TTC549 (cell line): Measurements from ENCODE around the gene KATNB1.
"Not testable (repeated sequence)": the region's sequence is repeated elsewhere in the genome, so short reads cannot be mapped to it uniquely, and the experiment has no call there.

ENCODE experiments used
- FAIRE-seq: peaks from 2 replicates; lab custom pipeline; 2012; peaks lifted over from hg19 to GRCh38; lab: Jason Lieb, UNC

KATNB1 gene

GRCh38 chr16:57725976-57726375 lies 9.6 kb upstream of the KATNB1 start:
- no peak for FAIRE-seq

GRCh38 chr16:57726433-57726947 lies 9.1 kb upstream of the KATNB1 start:
- no peak for FAIRE-seq

- FAIRE-seq, result no peak
Measured at GRCh38 chr16:57727610-57728009, 8.0 kb upstream of the KATNB1 start.

DNA sequence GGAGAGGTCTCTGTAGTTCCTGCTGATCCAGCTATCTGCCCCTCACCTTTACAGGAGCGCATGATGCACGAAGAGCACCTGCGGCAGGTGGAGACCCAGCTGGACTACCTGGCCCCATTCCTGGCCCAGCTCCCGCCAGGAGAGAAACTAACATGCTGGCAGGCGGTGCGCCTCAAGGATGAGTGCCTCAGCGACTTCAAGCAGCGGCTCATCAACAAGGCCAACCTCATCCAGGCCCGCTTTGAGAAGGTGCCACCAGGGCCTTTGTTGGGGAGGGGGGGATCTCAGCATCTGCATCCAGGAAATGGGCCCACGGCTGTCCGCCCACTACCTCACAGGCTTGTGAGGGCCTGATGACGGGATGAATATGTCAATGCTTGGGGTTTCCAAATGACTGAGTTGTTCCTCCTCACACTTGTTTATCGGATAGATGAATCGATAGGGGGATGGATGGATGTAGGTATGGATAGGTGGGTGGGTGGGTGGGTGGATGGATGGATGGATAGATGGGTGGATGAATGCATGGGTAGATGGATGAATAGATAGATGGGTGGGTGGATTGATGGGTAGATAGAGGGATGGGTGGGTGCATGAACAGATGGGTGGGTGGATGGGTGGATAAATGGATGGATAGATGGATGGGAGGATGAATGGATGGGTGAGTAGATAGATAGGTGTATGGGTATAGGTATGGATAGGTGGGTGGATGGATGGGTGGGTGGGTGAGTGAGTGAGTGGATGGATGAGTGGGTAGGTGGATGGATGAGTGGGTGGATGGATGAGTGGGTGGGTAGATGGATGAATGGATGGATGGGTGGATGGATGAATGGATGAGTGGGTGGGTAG lies 7.0 kb upstream of the KATNB1 start:
- FAIRE-seq, result no peak

DNA sequence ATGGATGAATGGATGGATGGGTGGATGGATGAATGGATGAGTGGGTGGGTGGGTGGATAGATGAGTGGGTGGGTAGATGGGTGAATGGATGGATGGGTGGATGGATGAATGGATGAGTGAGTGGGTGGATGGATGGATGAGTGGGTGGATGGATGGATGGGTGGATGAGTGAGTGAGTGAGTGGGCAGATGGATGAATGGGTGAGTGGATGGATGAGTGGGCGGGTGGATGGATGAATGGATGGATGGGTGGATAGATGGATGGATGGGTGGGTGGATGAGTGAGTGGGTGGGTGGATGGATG lies 6.4 kb upstream of the KATNB1 start:
- FAIRE-seq, result no peak

DNA sequence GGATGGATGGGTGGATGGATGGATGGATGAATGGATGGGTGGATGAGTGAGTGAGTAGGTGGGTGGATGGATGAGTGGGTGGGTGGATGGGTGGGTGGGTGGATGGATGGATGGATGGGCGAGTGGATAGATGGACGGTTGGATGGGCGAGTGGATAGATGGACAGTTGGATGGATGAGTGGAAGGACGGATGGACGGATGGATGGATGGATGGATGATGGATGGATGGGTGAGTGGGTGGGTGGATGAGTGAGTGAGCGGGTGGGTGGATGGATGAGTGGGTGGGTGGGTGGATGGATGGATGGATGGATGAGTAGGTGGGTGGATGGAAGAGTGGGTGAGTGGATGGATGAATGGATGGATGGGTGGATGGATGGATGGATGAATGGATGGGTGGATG lies 5.7 kb upstream of the KATNB1 start:
- FAIRE-seq, result not testable (repeated sequence)

- FAIRE-seq, result no peak
Measured at GRCh38 chr16:57730771-57731730, 4.5 kb upstream of the KATNB1 start.

DNA sequence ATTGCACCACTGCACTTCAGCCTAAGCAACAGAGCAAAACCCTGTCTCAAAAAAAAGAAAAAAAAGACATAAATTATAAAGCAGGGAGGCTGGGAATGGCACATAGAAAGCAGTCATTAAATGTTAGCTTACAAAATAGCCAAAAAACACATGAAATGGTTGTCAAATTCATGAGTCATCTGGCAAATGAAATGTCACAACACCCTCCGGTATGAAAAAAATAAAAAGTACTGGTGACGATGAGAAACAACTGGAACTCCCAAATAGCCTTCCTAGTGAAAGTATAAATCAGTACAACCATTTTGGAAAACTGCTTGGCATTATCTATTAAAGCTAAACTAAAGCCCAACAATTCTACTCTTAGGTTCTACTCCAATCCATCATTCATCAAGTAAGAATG lies 3.5 kb upstream of the KATNB1 start:
- no peak for FAIRE-seq

DNA sequence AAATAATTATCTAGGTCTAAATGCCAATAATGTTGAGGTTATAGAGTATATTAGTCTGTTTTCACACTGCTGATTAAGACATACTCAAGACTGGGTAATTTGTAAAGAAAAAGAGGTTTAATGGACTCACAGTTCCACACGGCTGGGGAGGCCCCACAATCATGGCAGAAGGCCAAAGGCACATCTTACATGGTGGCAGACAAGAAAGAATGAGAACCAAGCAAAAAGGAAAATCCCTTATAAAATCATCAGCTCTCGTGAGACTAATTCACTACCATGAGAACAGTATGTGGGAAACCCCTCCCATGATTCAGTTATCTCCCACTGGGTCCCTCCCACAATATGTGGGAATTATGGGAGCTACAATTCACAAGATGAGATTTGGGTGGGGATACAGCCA lies 2.9 kb upstream of the KATNB1 start:
- FAIRE-seq, result no peak

- FAIRE-seq, result no peak
Measured at GRCh38 chr16:57734308-57734924, 1.2 kb upstream of the KATNB1 start.

DNA sequence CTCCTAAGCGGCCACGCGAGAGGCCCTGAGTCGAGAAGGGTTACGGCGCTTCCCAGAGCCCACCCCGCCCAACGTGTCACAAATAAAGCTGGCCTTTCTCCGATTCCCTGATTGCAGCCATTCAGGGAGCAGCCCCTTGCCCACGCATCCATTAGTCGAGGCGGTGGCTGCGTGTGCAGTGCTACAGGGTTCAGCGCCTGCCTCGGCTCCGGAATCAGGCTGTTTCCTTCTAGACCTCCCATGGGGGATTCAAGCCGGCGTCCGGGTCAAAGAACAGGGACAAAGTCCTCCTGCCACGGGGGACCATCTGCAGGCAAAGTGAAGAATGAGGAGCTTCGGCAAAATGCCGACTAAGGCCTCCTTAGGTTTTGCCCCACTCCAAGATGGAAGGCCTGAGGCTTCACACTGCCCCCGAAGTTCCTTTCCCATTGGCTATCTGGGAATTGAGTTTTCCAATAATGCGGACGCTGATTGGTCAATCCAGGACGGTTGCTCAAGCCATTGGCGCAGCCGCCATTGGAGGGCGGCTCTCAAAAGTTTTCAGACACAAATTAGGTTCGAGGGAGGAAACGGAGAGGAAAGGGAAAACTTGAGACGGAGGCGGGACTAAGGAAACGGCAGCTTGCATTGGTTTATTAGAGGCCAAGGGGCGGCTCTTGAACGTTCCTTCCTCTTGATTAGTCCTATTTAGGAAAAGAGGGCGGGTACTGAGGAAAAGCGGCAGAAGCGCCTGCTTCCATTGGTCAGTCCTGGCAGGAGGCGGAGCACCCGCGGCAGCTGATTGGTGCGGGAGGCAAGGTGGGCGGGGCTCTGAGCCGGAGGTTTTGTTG lies 430 bp upstream of the KATNB1 start:
- FAIRE-seq, result peak; percentile 99

DNA sequence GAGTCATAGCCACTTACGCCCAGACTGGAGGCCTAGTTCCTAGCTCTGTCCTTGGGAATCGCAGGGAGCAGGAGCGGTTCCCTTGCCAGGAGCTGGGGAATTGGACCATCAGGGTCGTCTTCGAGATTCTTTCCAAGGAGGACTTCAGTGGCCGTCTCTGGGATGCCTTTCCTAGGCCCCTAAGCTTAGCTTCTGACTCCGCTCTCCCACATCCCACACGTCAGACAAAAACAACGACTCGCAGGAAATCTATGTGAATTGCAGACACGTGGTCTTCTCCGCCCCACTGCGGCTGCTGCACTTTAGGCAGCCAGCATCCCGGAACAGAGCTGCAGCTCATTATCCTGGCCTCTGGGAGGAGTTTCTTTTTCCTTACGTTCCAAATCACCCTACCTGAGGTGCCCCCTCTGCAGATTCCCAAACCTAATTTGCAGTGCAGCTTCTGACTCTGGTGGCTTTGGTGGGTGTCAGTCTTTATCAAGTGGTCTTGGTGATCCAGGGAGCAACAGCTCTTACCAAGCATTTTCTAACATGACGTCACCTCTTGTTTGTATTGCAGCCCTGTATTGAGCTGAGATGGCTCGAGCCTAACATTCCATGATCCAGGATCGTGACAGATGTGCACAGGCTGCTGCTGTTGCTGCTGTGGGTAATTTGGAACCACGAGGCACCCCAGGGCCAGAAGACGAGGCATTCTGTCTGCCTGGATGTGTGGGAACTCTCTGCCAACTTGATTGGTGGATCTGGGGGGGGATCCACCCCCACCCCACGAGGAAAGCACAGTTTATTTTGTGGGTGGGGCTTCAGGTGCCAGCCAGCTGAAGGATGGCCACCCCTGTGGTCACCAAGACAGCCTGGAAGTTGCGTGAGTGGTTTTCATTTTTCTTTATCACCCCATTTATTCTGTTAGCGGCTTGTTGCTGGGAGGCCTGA lies 1.1 kb downstream of the KATNB1 start:
- FAIRE-seq, result no peak

DNA sequence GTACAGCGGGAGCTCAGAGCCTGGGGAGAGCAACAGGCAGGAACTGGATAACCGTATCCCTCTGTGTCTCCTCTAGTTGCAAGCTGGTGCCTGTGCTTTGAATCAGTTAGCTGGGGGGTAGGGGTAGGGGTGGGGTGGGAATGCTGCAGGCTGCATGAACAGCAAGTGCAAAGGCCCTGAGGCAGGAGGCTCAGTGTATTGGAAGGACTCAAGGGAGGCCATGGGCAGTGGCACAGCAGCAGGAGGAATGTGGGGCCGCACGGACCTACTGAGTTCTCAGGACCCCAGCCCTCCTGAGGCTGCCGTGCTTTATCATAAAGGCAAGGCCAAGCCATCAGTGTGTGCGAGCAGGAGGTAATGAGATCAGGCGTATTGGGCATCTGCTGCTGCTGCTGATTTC lies 3.3 kb downstream of the KATNB1 start:
- FAIRE-seq, result no peak

GRCh38 chr16:57739756-57740422 lies 4.3 kb downstream of the KATNB1 start:
- FAIRE-seq, result no peak

- no peak for FAIRE-seq
Measured at GRCh38 chr16:57740423-57741071, 5.0 kb downstream of the KATNB1 start.

GRCh38 chr16:57741660-57742191 lies 6.2 kb downstream of the KATNB1 start:
- no peak for FAIRE-seq

- FAIRE-seq, result no peak
Measured at GRCh38 chr16:57742543-57742942, 7.0 kb downstream of the KATNB1 start.

- no peak for FAIRE-seq
Measured at GRCh38 chr16:57743458-57743857, 7.9 kb downstream of the KATNB1 start.

- no peak for FAIRE-seq
Measured at GRCh38 chr16:57743886-57744641, 8.5 kb downstream of the KATNB1 start.
